Measurements from ENCODE around the gene HSD17B14. TPM values are rescaled to one million over a fixed set of nuclear protein-coding genes. Genes with fewer than 3 reads are reported as not detected.
"Not testable (repeated sequence)": the region's sequence is repeated elsewhere in the genome, so short reads cannot be mapped to it uniquely, and the experiment has no call there.

The HSD17B14 gene
- total and polyA plus RNA-seq, 2 donors (not counting 1 experiment from before 2014, with no cell fraction given), result 4.5 to 11.1 TPM

- Histone ChIP-seq H3K27ac (ENCODE audit: insufficient read depth, low read length) (no peak overlapping the region), H3K79me2 (ENCODE audit: control insufficient read depth, insufficient read depth, low read length) (no peaks in the 10 kb centered on the region), H3K4me3 (replicated peaks in 1 of 4; ENCODE audit: control extremely low read depth in 1 of 4, insufficient read depth in 1 of 4, low read depth in 3 of 4, low read length in 4 of 4) (no peak overlapping the region), H3K9ac (ENCODE audit: insufficient read depth, low read length) (no peak overlapping the region), H3K4me1 (ENCODE audit: control insufficient read depth, extremely low read depth, insufficient read depth, low read length) (no peaks in the 10 kb centered on the region), H3K27me3 (ENCODE audit: control insufficient read depth, insufficient read depth, low read length) (no peaks in the 10 kb centered on the region), H3K4me2 (ENCODE audit: extremely low read depth, insufficient read depth, low read length) (no peak overlapping the region), H4K20me1 (ENCODE audit: control insufficient read depth, extremely low read depth, insufficient read depth, low read length) (no peaks in the 10 kb centered on the region), H3K9me3 (ENCODE audit: control insufficient read depth, insufficient read depth, low read depth, low read length) (no peaks in the 10 kb centered on the region), H3K36me3 (ENCODE audit: control insufficient read depth, insufficient read depth, low read length) (peaks cover 1% of the 10 kb centered on the region), H2AFZ (ENCODE audit: low read length) (no peak overlapping the region)
- no peak for DNase-seq (ENCODE audit: low read depth in 2 of 2)
- TF ChIP-seq, protein P1, sequence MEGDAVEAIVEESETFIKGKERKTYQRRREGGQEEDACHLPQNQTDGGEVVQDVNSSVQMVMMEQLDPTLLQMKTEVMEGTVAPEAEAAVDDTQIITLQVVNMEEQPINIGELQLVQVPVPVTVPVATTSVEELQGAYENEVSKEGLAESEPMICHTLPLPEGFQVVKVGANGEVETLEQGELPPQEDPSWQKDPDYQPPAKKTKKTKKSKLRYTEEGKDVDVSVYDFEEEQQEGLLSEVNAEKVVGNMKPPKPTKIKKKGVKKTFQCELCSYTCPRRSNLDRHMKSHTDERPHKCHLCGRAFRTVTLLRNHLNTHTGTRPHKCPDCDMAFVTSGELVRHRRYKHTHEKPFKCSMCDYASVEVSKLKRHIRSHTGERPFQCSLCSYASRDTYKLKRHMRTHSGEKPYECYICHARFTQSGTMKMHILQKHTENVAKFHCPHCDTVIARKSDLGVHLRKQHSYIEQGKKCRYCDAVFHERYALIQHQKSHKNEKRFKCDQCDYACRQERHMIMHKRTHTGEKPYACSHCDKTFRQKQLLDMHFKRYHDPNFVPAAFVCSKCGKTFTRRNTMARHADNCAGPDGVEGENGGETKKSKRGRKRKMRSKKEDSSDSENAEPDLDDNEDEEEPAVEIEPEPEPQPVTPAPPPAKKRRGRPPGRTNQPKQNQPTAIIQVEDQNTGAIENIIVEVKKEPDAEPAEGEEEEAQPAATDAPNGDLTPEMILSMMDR (conservative IDR thresholded peaks at IDR 0.05 in 1 of 2, IDR thresholded peaks at IDR 0.05 in 1 of 2; ENCODE audit: low read depth in 1 of 2, low read length in 2 of 2), result no peak
- TF ChIP-seq EZH2 (IDR thresholded peaks at IDR 0.05; ENCODE audit: low read length, missing control alignments), result no peak
These were observed 45.7 kb upstream of the HSD17B14 start for GRCh38 chr19:48881741-48882657.

DNA sequence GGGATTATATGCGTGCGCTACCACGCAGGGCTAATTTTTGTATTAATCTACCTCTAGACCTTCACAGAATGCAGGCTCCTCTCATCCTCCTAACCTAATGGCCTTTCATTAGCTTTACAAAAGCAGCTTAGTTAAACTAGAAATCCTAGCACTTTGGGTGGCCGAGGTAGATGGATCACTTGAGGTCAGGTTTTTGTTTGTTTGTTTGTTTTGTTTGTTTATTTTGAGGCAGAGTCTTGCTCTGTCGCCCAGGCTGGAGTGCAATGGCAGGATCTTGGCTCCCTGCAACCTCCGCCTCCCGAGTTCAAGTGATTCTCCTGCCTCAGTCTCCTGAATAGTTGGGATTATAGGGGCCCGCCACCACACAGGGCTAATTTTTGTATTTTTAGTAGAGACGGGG lies 43.4 kb upstream of the HSD17B14 start:
- not testable (repeated sequence) for DNase-seq (ENCODE audit: low read depth in 2 of 2); H3K36me3 ChIP-seq (ENCODE audit: control insufficient read depth, insufficient read depth, low read length); H3K9me3 ChIP-seq (ENCODE audit: control insufficient read depth, insufficient read depth, low read depth, low read length); H3K4me1 ChIP-seq (ENCODE audit: control insufficient read depth, extremely low read depth, insufficient read depth, low read length); H3K9ac ChIP-seq (ENCODE audit: insufficient read depth, low read length); H3K4me2 ChIP-seq (ENCODE audit: extremely low read depth, insufficient read depth, low read length); H2AFZ ChIP-seq (ENCODE audit: low read length); H3K27me3 ChIP-seq (ENCODE audit: control insufficient read depth, insufficient read depth, low read length); H3K4me3 ChIP-seq (replicated peaks in 1 of 4; ENCODE audit: control extremely low read depth in 1 of 4, insufficient read depth in 1 of 4, low read depth in 3 of 4, low read length in 4 of 4); H3K27ac ChIP-seq (ENCODE audit: insufficient read depth, low read length); H4K20me1 ChIP-seq (ENCODE audit: control insufficient read depth, extremely low read depth, insufficient read depth, low read length)
- H3K79me2 ChIP-seq (ENCODE audit: control insufficient read depth, insufficient read depth, low read length), result peaks cover 20% of the 10 kb centered on the region

GRCh38 chr19:48879025-48879637 lies 42.8 kb upstream of the HSD17B14 start:
- Histone ChIP-seq H3K36me3 (ENCODE audit: control insufficient read depth, insufficient read depth, low read length) (peaks cover 15% of the 10 kb centered on the region), H3K27ac (ENCODE audit: insufficient read depth, low read length) (no peak overlapping the region), H2AFZ (ENCODE audit: low read length) (no peak overlapping the region), H3K4me3 (replicated peaks in 1 of 4; ENCODE audit: control extremely low read depth in 1 of 4, insufficient read depth in 1 of 4, low read depth in 3 of 4, low read length in 4 of 4) (no peak overlapping the region), H3K79me2 (ENCODE audit: control insufficient read depth, insufficient read depth, low read length) (peaks cover 26% of the 10 kb centered on the region), H3K9ac (ENCODE audit: insufficient read depth, low read length) (no peak overlapping the region), H3K4me2 (ENCODE audit: extremely low read depth, insufficient read depth, low read length) (no peak overlapping the region), H3K27me3 (ENCODE audit: control insufficient read depth, insufficient read depth, low read length) (no peaks in the 10 kb centered on the region), H3K9me3 (ENCODE audit: control insufficient read depth, insufficient read depth, low read depth, low read length) (no peaks in the 10 kb centered on the region), H3K4me1 (ENCODE audit: control insufficient read depth, extremely low read depth, insufficient read depth, low read length) (peaks cover 3% of the 10 kb centered on the region), H4K20me1 (ENCODE audit: control insufficient read depth, extremely low read depth, insufficient read depth, low read length) (no peaks in the 10 kb centered on the region)
- TF ChIP-seq EZH2 (IDR thresholded peaks at IDR 0.05; ENCODE audit: low read length, missing control alignments), result no peak
- TF ChIP-seq, protein P1 (conservative IDR thresholded peaks at IDR 0.05 in 1 of 2, IDR thresholded peaks at IDR 0.05 in 1 of 2; ENCODE audit: low read depth in 1 of 2, low read length in 2 of 2), result no peak
- DNase-seq (ENCODE audit: low read depth in 2 of 2), result no peak
